WERI-Rb-1 (cell line): ENCODE measurements around the gene SLA2.

Experiments
- DNase-seq: peaks from one replicate; pipeline ENCODE4 v3.0.0-alpha.2; 2020
- H3K27ac ChIP-seq: fragments of 250-450 bp; sonication (Bioruptor Pico); 2 replicates; pipeline ENCODE4 v1.5.1; 2020; ENCODE audit warnings: mild to moderate bottlenecking, moderate library complexity
- H3K27me3 ChIP-seq: fragments of 250-450 bp; sonication (Bioruptor Pico); 2 replicates; pipeline ENCODE4 v1.5.1; 2021; ENCODE audit warnings: mild to moderate bottlenecking, low read depth, moderate library complexity; ENCODE audit not compliant: insufficient read depth, severe bottlenecking
- H3K36me3 ChIP-seq: fragments of 250-450 bp; sonication (Bioruptor Pico); 2 replicates; pipeline ENCODE4 v1.5.1; 2020; ENCODE audit warnings: mild to moderate bottlenecking, moderate library complexity
- H3K4me3 ChIP-seq: 2 replicates; pipeline ENCODE4 v1.5.1; 2011; ENCODE audit warnings: low read depth, mild to moderate bottlenecking, control low read depth, low read length
- H3K9me3 ChIP-seq: fragments of 250-450 bp; sonication (Bioruptor Pico); 2 replicates; pipeline ENCODE4 v1.5.1; 2021; ENCODE audit warnings: mild to moderate bottlenecking, moderate library complexity; ENCODE audit not compliant: severe bottlenecking
- CTCF ChIP-seq: IDR thresholded peaks from 2 replicates; pipeline ENCODE4 v1.5.1; 2011; ENCODE audit warnings: low read depth, mild to moderate bottlenecking, control low read depth, inconsistent platforms, low read length

Gene SLA2

GRCh38 chr20:36655004-36655403 lies 9.0 kb upstream of the SLA2 start:
- H3K4me3 ChIP-seq = no peak overlapping the region
- H3K27ac ChIP-seq = no peak overlapping the region
- TF ChIP-seq CTCF = no peak
- H3K9me3 ChIP-seq = no peaks in the 10 kb centered on the region
- no peaks in the 10 kb centered on the region for H3K27me3 ChIP-seq
- no peak for DNase-seq
- peaks cover 4% of the 10 kb centered on the region; the same call in 1 of the 2 replicates for H3K36me3 ChIP-seq

- Histone ChIP-seq H3K4me3 (no peak overlapping the region), H3K27me3 (no peaks in the 10 kb centered on the region), H3K36me3 (peaks cover 4% of the 10 kb centered on the region; the same call in 1 of the 2 replicates), H3K27ac (no peak overlapping the region), H3K9me3 (no peaks in the 10 kb centered on the region)
- no peak for DNase-seq
- TF ChIP-seq CTCF = no peak
These were observed 8.5 kb upstream of the SLA2 start for GRCh38 chr20:36654506-36654905.

GRCh38 chr20:36653456-36653855 lies 7.5 kb upstream of the SLA2 start:
- peak; percentile 88 for DNase-seq
- Histone ChIP-seq H3K27me3 (no peaks in the 10 kb centered on the region), H3K27ac (no peak overlapping the region), H3K36me3 (peaks cover 4% of the 10 kb centered on the region; the same call in 1 of the 2 replicates), H3K4me3 (no peak overlapping the region), H3K9me3 (no peaks in the 10 kb centered on the region)
- TF ChIP-seq CTCF = no peak

- Histone ChIP-seq H3K27ac (no peak overlapping the region; the same call in 1 of the 2 replicates), H3K9me3 (no peaks in the 10 kb centered on the region), H3K27me3 (no peaks in the 10 kb centered on the region), H3K4me3 (no peak overlapping the region), H3K36me3 (peaks cover 4% of the 10 kb centered on the region; the same call in 1 of the 2 replicates)
- TF ChIP-seq CTCF = no peak
- DNase-seq = no peak
These were observed 1.5 kb upstream of the SLA2 start for GRCh38 chr20:36647196-36648121.

GRCh38 chr20:36646678-36647077 lies 682 bp upstream of the SLA2 start:
- Histone ChIP-seq H3K4me3 (no peak overlapping the region), H3K27me3 (no peaks in the 10 kb centered on the region), H3K9me3 (no peaks in the 10 kb centered on the region), H3K27ac (no peak overlapping the region), H3K36me3 (peaks cover 4% of the 10 kb centered on the region; the same call in 1 of the 2 replicates)
- DNase-seq = no peak
- TF ChIP-seq CTCF = no peak
